ENCODE data around the gene CLNK. TPM values are rescaled to one million over a fixed set of nuclear protein-coding genes. Genes with fewer than 3 reads are reported as not detected.

CLNK gene, protein sequence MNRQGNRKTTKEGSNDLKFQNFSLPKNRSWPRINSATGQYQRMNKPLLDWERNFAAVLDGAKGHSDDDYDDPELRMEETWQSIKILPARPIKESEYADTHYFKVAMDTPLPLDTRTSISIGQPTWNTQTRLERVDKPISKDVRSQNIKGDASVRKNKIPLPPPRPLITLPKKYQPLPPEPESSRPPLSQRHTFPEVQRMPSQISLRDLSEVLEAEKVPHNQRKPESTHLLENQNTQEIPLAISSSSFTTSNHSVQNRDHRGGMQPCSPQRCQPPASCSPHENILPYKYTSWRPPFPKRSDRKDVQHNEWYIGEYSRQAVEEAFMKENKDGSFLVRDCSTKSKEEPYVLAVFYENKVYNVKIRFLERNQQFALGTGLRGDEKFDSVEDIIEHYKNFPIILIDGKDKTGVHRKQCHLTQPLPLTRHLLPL
- total RNA-seq: not detected
- long read RNA-seq: 0 reads

DNA sequence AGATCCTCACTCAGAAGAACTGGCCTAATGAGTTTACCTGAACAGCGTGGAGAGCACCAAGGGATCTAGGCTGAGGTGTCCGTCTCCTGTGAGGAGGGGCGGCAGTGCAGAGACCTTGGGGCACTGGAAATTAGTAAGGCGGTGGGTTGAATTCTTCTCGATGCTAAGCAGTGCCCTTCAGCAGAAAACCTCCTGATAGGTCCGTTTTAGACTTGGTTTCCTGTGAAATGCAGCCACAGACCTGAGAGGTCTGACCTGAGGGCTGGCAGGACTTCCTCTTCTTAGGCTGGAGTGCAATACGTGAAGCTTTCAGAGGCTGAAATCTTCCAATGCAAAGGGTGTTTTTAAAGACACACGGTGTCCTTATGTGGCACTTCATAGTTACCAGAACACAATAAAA is at the start of gene CLNK:
CLNK (minus strand) TSS at position 138 of the 400 bp plus-strand sequence. CDS start 16,899 bp downstream, outside the sequence.
- intact Hi-C loops (cut with DNase I): no loop called here
- no peak for ATAC-seq
- no peak for DNase-seq (ENCODE audit: missing footprints)

DNA sequence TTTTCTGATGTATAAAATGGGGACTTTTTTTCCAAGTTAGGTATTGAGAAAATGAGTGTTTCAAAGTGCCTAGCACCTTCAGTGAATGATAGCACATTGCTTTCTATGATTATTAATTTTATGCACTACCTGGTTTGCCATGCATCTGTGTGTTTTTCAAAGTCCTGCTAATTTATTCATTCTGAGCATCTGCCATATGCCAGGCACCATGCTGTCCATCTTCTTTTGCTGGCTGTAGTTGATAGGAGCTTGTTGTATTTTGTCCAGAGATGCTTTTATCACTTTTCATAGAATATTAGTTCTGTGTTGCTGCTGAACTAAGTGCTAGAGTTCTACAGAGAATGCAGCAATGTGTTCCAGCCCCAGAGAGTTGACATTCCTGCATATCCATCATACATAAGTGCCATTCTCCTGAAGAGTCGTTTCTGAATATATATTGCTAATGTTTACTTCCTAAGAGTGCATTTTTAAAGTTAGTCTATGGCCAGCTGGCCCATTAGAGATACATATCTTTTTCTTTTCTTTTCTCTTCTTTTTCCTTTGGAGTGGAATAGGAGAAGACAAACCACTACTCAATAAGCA is 49.0 kb upstream of the CLNK start:
- intact Hi-C loops (cut with DNase I): no loop called here
- no peak for DNase-seq (ENCODE audit: missing footprints)
- no peak for ATAC-seq

- DNase-seq (ENCODE audit: missing footprints): no peak
- intact Hi-C loops (cut with DNase I): no loop called here
- ATAC-seq: no peak
These were observed 48.4 kb upstream of the CLNK start for GRCh38 chr4:10732914-10733415.

- intact Hi-C loops (cut with DNase I): no loop called here
- no peak for ATAC-seq
- no peak for DNase-seq (ENCODE audit: missing footprints)
These were observed 47.8 kb upstream of the CLNK start for GRCh38 chr4:10732235-10732913.

DNA sequence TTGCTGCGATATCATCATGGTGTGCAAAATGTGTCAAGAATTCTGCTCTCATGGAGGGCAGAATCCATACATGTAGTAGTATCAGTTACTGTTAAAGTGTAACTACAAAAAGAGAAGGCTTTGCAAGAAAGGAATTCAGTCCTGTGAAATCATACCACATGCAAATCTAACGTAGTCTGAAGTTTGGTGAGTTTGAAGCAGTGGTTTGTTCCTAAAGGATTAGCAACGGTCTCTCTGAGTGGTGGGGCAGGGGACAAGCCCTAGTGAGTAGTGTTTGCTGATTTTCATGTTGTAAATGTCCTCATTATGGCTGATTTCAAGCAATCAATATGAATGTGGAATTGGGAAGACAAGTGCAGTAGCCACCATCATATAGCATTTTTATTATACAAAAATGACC is 47.1 kb upstream of the CLNK start:
- intact Hi-C loops (cut with DNase I): no loop called here
- DNase-seq (ENCODE audit: missing footprints) (no peak), ATAC-seq (no peak)

GRCh38 chr4:10731162-10731561 is 46.6 kb upstream of the CLNK start:
- no peak for DNase-seq (ENCODE audit: missing footprints)
- intact Hi-C loops (cut with DNase I): no loop called here
- ATAC-seq: no peak

GRCh38 chr4:10730590-10730989 is 46.0 kb upstream of the CLNK start:
- ATAC-seq (no peak), DNase-seq (ENCODE audit: missing footprints) (no peak)
- intact Hi-C loops (cut with DNase I): no loop called here

- ATAC-seq: no peak
- DNase-seq (ENCODE audit: missing footprints): no peak
- intact Hi-C loops (cut with DNase I): no loop called here
These were observed 45.5 kb upstream of the CLNK start for GRCh38 chr4:10730019-10730418.

GRCh38 chr4:10729366-10729765 is 44.8 kb upstream of the CLNK start:
- ATAC-seq: no peak
- intact Hi-C loops (cut with DNase I): no loop called here
- no peak for DNase-seq (ENCODE audit: missing footprints)

GRCh38 chr4:10728016-10728415 is 43.4 kb upstream of the CLNK start:
- DNase-seq (ENCODE audit: missing footprints) (no peak), ATAC-seq (no peak)
- intact Hi-C loops (cut with DNase I): no loop called here

DNA sequence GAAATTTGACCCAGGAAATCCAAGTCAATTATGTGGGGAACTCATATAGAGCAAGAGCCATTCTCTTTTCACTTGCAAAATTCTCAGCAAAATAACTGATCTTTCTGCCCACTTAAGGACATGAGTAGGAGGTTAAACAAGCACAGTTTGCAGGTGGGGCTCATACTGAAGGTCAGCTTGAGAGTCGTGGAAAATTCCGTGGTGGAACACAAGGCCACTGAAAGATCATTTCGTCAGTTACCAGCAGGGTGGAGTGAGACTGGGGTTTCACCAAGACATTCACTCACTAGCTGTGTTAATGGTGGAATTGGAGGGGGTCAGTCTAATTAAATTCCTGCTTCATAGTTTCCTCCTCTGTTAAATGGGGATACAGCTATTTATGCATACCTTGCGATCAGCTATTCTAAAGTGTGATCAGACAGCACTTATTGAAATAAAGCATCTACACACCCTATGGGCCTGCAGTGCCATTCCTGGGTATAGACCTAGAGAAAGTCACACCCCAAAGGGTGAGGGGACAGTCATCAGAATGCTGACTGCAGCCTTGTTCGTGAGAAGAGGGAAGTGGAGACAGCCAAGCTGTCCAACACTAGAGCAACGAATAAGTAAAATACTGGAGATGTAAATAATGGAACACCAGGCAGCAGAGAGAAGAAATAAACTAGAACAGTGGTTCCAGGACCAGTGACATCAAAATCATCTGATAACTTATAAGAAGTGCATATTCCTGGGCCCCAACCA is 42.7 kb upstream of the CLNK start:
- ATAC-seq: no peak
- intact Hi-C loops (cut with DNase I): no loop called here
- DNase-seq (ENCODE audit: missing footprints): no peak

- DNase-seq (ENCODE audit: missing footprints) (no peak), ATAC-seq (no peak)
- intact Hi-C loops (cut with DNase I): no loop called here
These were observed 38.4 kb upstream of the CLNK start for GRCh38 chr4:10722957-10723356.

DNA sequence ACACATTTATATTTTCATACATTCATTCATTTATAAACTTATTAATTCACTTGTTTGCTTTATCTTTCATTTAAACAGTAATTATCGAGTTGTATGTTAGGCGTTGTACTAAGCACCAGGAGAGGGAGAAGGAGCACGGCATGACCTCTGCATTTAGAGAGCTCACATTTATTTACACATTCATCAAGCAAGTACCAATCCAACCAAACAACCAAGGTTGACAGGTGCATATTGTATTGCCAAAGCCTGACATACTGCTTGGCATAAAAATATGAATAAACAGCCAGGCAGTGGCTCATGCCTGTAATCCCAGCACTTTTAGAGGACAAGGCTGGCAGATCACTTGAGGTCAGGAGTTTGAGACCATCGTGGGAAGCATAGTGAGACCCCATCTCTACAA is 37.0 kb upstream of the CLNK start:
- DNase-seq (ENCODE audit: missing footprints): no peak
- intact Hi-C loops (cut with DNase I): no loop called here
- ATAC-seq: no peak

GRCh38 chr4:10716163-10716562 is 31.6 kb upstream of the CLNK start:
- ATAC-seq (no peak), DNase-seq (ENCODE audit: missing footprints) (no peak)
- intact Hi-C loops (cut with DNase I): no loop called here

GRCh38 chr4:10715696-10716095 is 31.1 kb upstream of the CLNK start:
- DNase-seq (ENCODE audit: missing footprints) (no peak), ATAC-seq (no peak)
- intact Hi-C loops (cut with DNase I): no loop called here

- intact Hi-C loops (cut with DNase I): no loop called here
- ATAC-seq: no peak
- no peak for DNase-seq (ENCODE audit: missing footprints)
These were observed 30.6 kb upstream of the CLNK start for GRCh38 chr4:10715135-10715534.

DNA sequence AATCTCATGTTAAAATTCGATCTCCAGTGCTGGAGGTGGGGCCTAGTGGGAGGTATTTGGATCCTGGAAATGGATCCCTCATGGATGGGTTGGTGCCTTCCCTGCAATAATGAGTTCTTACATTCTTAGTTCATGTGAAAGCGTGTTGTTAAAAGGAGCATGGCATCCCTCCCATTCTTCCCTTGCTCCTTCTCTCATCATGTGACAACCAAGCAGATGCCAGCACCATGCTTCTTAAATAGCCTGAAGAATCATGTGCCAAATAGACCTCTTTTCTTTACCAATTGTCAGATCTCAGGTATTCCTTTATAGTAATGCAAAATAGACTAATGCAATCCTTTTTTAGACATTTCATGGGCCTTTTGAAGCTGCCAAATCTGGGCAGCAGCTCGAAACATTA is 29.0 kb upstream of the CLNK start:
- DNase-seq (ENCODE audit: missing footprints) (no peak), ATAC-seq (no peak)
- intact Hi-C loops (cut with DNase I): no loop called here

GRCh38 chr4:10706236-10706635 is 21.7 kb upstream of the CLNK start:
- ATAC-seq (no peak), DNase-seq (ENCODE audit: missing footprints) (no peak)
- intact Hi-C loops (cut with DNase I): no loop called here

- intact Hi-C loops (cut with DNase I): no loop called here
- ATAC-seq: no peak
- DNase-seq (ENCODE audit: missing footprints): no peak
These were observed 19.9 kb upstream of the CLNK start for GRCh38 chr4:10704430-10704810.

All from Right ventricle myocardium inferior (tissue), 1 donor.